NT2/D1 (cell line): Measurements from ENCODE around the gene NRARP.

Source experiments
- YY1 ChIP-seq: IDR thresholded peaks from 2 replicates; pipeline ENCODE4 v1.6.1; 2011; ENCODE audit not compliant: insufficient read length, insufficient read depth
- ZNF274 ChIP-seq: IDR thresholded peaks from 2 replicates; pipeline ENCODE4 v1.6.1; 2011; ENCODE audit warnings: mild to moderate bottlenecking, low read depth, low read length

- TF ChIP-seq YY1: no peak
- TF ChIP-seq ZNF274: no peak
Observed at GRCh38 chr9:137276473-137277328, 25.4 kb downstream of the NRARP start.
